Keratinocyte (primary cell): ENCODE measurements around the gene EPHB1.

ENCODE experiments used
- EZH2 ChIP-seq: IDR thresholded peaks from one replicate; pipeline ENCODE4 v1.6.1; 2012; ENCODE audit warnings: inconsistent platforms, mild to moderate bottlenecking, low read length, moderate library complexity
- TF ChIP-seq, protein P1 (sequence below), 3 experiments: IDR thresholded peaks in 1 of 3; conservative IDR thresholded peaks in 1 of 3; optimal IDR thresholded peaks in 1 of 3; 2 replicates in 2 of 3; 3 replicates in 1 of 3; pipeline versions ENCODE3 to v1.5.1; 2011; ENCODE audit warnings: low read length in 3 of 3, mild to moderate bottlenecking in 3 of 3, moderate library complexity in 2 of 3, control low read depth in 1 of 3, inconsistent platforms in 1 of 3; ENCODE audit not compliant: insufficient read depth in 2 of 3; ENCODE audit errors: extremely low read depth in 1 of 3

DNA sequence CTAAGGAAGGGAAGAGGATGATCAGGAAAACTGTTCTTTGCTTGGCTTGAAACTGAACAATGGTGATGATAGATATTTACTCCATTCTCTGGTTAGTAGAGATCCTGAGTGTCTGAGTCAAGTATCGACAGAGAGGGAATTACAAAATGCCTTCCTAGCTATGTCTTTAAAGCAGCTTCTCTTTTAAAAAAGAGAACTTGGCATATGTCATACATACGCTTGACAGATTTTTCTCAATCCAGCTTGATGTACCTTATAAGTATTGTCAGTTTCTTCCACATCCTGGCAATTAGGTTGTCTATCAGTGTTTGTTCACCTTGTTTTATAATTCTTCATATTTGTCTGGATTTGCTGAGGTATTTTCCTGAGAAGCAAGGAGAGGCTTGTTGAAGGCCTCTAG, 5.0 kb upstream of the EPHB1 start:
- TF ChIP-seq, protein P1, sequence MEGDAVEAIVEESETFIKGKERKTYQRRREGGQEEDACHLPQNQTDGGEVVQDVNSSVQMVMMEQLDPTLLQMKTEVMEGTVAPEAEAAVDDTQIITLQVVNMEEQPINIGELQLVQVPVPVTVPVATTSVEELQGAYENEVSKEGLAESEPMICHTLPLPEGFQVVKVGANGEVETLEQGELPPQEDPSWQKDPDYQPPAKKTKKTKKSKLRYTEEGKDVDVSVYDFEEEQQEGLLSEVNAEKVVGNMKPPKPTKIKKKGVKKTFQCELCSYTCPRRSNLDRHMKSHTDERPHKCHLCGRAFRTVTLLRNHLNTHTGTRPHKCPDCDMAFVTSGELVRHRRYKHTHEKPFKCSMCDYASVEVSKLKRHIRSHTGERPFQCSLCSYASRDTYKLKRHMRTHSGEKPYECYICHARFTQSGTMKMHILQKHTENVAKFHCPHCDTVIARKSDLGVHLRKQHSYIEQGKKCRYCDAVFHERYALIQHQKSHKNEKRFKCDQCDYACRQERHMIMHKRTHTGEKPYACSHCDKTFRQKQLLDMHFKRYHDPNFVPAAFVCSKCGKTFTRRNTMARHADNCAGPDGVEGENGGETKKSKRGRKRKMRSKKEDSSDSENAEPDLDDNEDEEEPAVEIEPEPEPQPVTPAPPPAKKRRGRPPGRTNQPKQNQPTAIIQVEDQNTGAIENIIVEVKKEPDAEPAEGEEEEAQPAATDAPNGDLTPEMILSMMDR (optimal IDR thresholded peaks at IDR 0.05 in 1 of 3, IDR thresholded peaks at IDR 0.05 in 1 of 3, conservative IDR thresholded peaks at IDR 0.05 in 1 of 3; ENCODE audit: extremely low read depth in 1 of 3, insufficient read depth in 2 of 3, low read length in 3 of 3), result no peak
- TF ChIP-seq EZH2, result no peak
